ENCODE measurements around the gene PDE1A.

The PDE1A gene

GRCh38 chr2:182426918-182427240 lies at the start of gene PDE1A:
PDE1A (minus strand) TSS chr2:182427036.
- no peak for DNase-seq

DNA sequence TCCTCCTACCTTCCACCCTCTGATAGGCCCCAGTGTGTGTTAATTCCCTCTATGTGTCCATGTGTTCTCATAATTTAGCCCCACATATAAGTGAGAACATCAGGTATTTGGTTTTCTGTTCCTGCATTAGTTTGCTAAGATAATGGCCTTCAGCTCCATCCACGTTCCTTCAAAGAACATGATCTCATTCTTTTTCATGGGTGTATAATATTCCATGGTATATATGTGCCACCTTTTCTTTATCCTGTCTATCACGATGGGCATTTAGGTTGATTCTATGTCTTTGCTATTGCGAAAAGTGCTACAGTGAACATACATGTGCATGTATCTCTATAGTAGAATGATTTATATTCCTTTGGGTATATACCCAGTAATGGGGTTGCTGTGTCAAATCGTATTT lies 46.8 kb upstream of the PDE1A start:
- no peak for DNase-seq

DNA sequence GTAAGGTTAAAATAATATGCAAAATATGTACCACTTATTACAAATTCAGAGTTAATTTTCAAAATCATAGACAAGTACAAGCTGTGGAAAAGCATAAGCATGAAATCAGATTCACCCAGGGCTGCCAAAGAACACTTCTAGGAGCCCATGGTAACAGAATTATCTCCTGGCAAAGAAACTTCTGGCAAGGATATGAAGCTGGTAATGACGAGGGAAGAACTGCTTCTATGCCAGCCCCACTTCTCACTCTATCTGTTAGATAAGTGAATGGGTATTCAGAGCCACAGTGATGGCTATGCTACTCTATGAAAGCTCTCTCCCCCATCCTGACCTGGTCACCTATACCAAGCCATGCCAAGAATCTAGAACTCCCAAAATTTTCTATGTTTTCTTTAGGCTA lies 36.9 kb upstream of the PDE1A start:
- no peak for DNase-seq

DNA sequence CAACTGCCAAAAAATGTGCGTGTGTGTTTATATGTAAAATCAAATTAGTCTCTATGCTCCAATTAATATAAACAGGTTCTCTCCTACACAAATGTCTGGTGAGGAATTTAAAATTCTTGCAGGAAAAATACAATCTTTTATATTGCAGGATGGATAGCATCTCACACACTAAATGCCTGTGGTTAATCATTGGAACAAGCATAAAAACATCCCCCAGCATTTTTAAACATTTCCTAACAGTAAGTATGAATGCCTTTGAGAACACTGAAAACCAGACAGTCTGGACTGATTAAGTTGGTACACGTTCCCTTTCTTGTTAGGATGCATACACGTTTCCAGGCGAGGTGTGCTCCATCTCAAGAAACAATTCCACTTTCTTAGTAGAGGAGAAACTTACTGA lies 29.9 kb upstream of the PDE1A start:
- no peak for DNase-seq

DNA sequence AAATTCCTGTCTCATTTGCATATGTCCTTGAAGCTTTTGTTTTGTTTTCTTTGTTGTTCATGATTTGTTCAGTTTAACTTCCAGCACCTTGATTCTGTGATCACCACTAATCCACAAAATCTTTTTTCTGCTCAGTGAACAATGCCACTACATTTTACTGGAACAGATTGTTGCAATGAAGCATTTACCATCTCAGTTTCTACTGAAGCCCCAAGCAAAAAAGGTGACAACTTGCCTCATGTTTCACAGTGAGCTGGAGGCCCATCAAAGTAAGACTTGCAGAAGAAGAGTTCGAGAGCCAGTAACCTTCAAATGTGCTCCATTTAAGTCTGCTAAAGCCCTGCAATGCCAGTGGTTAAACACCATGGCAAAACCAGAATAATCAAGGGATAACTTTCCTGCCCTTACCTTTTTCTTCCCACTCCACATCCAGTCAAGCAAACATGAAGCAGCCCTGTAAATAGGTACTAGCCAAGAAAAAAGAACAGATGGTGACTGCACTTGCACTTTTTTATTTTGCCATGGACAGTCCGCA lies 25.7 kb upstream of the PDE1A start:
- no peak for DNase-seq

- DNase-seq: no peak
Measured at GRCh38 chr2:182448371-182448770, 21.5 kb upstream of the PDE1A start.

DNA sequence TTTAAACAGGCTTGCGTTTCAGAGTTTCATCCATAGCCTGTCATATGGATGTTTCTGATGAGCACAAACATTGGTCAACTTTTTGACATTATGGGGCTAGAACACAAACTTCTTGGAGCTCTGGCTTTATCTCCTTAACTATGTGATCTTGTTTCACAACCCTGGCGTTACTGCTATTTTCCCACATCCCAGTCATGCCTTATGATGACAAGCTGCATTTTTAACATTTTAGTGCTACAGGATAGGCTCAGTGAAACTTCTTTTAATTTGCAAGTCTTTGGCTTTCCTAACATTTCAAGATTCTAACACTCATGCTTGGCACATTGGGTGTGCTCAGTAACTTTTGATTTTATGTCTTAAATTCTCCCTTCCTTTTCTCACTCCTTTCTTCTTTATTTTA lies 21.0 kb upstream of the PDE1A start:
- DNase-seq: no peak

DNA sequence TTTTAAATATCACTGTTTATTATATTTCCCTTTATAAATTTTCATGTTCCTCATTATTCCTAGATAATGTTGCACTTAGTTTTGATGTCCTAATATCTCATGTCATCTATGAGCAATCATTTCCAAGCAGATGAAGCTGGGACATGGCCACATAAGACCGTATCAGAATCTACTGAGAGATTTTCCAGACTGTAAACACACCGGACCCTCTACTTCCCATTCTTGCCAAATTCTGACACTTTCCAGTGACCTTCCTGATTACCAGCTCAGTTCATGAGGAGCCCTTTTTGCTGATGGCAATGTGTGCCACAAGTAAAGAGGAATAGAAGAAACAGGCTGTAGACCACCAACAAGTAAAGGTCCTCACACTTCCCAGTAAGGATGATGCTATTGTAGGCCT lies 20.3 kb upstream of the PDE1A start:
- no peak for DNase-seq

DNA sequence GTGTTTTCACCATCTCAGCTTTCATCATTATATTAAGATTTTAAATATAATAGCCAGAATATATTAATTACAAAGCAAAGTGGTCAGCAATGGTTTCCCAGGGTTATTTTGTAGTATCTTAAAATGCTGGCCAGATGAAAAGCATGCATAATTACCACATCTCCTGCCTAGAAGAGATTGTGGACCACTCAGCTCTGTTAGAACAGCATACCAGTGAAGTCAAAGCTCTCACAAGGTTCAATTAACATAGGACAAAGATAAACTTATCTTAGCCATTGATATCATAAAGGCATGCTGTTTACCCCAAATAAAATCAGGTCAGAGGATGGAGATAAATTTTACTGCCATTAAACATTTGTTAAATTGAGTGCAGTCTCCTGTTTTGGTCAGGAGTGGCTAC lies 19.3 kb upstream of the PDE1A start:
- no peak for DNase-seq

GRCh38 chr2:182445391-182445965 lies 18.6 kb upstream of the PDE1A start:
- DNase-seq: no peak

GRCh38 chr2:182444806-182445205 lies 18.0 kb upstream of the PDE1A start:
- DNase-seq: no peak

GRCh38 chr2:182444170-182444569 lies 17.3 kb upstream of the PDE1A start:
- no peak for DNase-seq

GRCh38 chr2:182436252-182436651 lies 9.4 kb upstream of the PDE1A start:
- DNase-seq: no peak

DNA sequence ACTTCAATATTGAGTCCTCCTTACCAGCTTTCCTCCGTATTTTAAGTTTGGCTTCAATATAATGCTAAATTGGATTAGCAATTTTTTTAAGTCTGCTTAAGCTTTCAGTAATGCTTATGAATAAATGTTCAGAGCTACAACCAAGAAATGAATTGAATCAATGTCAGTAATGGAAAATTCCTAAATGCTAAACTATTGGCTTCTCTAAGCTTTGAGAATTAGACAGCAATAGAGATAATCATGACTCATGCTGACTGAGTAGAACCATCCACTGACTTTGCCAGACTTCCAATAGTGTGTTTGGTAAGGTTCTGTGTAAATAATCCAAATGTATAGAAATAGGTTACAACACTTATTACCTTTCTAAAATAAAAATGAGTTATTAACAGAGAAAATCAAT lies 8.9 kb upstream of the PDE1A start:
- DNase-seq: no peak

- no peak for DNase-seq
Measured at GRCh38 chr2:182432051-182432450, 5.2 kb upstream of the PDE1A start.

DNA sequence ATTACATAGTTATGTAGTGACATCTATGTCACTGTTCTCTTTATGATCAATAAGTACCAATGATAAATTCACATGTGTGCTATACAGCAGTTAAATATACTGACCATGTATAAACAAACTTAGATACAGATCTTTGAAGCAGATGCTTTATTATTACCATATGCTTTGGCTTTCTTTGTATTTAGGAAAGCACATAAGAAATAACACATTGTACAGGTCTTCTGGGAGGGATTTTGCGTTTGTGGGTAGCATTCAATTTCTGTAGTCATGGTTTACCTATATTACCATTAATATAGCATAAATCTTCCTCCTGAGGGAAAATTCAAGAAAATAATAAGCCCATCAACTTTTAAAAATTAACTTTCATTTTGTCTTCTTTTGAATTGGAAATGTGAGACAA lies 1.6 kb upstream of the PDE1A start:
- no peak for DNase-seq

- no peak for DNase-seq
Measured at GRCh38 chr2:182426082-182426917, 536 bp downstream of the PDE1A start.

DNA sequence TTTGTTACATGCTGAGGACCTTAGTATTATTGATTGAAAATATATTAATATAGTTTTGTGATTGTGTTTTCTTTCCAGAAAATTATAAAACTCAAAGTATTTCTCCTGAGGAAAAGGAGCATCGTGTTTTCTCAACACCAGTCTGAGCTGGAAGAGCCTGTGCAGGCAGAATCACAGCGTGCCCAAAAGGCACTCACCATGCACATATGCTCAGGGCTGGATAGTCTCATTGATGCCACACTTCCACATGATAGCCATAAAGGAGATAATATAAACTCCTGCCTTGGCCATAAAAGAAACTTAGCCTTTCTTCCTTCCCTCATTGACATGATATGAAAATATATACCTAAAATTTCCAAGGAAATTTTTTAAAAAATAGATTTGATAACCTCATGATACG lies 4.0 kb downstream of the PDE1A start:
- no peak for DNase-seq

- DNase-seq: no peak
Measured at GRCh38 chr2:182420669-182421068, 6.2 kb downstream of the PDE1A start.

- no peak for DNase-seq
Measured at GRCh38 chr2:182416861-182417260, 10.0 kb downstream of the PDE1A start.

- no peak for DNase-seq
Measured at GRCh38 chr2:182416191-182416590, 10.6 kb downstream of the PDE1A start.

- no peak for DNase-seq
Measured at GRCh38 chr2:182415771-182416170, 11.1 kb downstream of the PDE1A start.

DNA sequence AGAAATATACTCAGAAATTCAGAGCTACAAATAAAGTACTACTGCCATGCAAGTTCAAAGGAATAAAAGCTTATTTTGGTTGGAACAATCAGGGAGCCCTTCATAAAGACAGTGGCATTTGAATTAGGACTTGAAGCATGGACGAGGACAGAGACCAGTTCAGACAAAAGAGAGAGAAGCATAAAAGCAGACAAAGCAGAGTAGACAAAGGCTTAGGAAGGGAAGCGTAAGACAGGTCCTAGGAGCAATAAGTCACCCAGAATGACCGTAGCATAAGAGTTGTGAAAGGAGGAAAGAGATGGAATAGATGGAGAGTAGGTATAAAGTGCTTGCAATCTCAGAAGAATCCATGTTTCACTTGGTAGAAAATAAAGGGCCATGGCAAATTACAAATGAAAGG lies 14.0 kb downstream of the PDE1A start:
- DNase-seq: no peak

All from nucleus accumbens (tissue), 56 donors.